Fibroblast of lung (primary cell): ENCODE results near the gene UNC5A.

Experiments
- CTCF ChIP-seq, 2 donors: IDR thresholded peaks in 1 of 2; conservative IDR thresholded peaks in 1 of 2; 1 replicate in 1 of 2; 2 replicates in 1 of 2; pipeline ENCODE4 v1.5.1; 2011 to 2012; ENCODE audit warnings: low read length in 2 of 2, control low read depth in 1 of 2, inconsistent platforms in 1 of 2, low read depth in 1 of 2, mild to moderate bottlenecking in 1 of 2
- EZH2 ChIP-seq: IDR thresholded peaks from 2 replicates; pipeline ENCODE4 v1.5.1; 2012; ENCODE audit warnings: low read length, control low read depth, mild to moderate bottlenecking; ENCODE audit errors: missing control alignments

- TF ChIP-seq CTCF (conservative IDR thresholded peaks at IDR 0.05 in 1 of 2, IDR thresholded peaks at IDR 0.05 in 1 of 2; ENCODE audit: low read depth in 1 of 2, low read length in 2 of 2), result no peak
- TF ChIP-seq EZH2, result no peak
Measured at GRCh38 chr5:176802116-176802784, 8.1 kb upstream of the UNC5A start.
